Colon (tissue), 2 donors: ENCODE measurements around the gene SYNDIG1L.
"Not testable (repeated sequence)": the region's sequence is repeated elsewhere in the genome, so short reads cannot be mapped to it uniquely, and the experiment has no call there.

Experiments used
- FAIRE-seq: peaks from 2 replicates; lab custom pipeline; 2012; peaks lifted over from hg19 to GRCh38; lab: Jason Lieb, UNC
- donor health status: control.
- donor health status: control.

SYNDIG1L gene

GRCh38 chr14:74426202-74426582, at the start of gene SYNDIG1L:
TSS of gene SYNDIG1L (minus strand) at chr14:74426210. CDS start at chr14:74409744, 16,466 bp downstream.
- no peak for FAIRE-seq

GRCh38 chr14:74475678-74476077, 49.7 kb upstream of the SYNDIG1L start:
- FAIRE-seq = no peak

GRCh38 chr14:74474376-74474775, 48.4 kb upstream of the SYNDIG1L start:
- no peak for FAIRE-seq

- FAIRE-seq = no peak
Observed at GRCh38 chr14:74472601-74473000, 46.6 kb upstream of the SYNDIG1L start.

- no peak for FAIRE-seq
Observed at GRCh38 chr14:74469548-74470518, 43.8 kb upstream of the SYNDIG1L start.

- FAIRE-seq = no peak
Observed at GRCh38 chr14:74468513-74468912, 42.5 kb upstream of the SYNDIG1L start.

- FAIRE-seq = no peak
Observed at GRCh38 chr14:74465335-74465734, 39.3 kb upstream of the SYNDIG1L start.

- FAIRE-seq = no peak
Observed at GRCh38 chr14:74464785-74465184, 38.8 kb upstream of the SYNDIG1L start.

- FAIRE-seq = no peak
Observed at GRCh38 chr14:74463697-74464096, 37.7 kb upstream of the SYNDIG1L start.

GRCh38 chr14:74462993-74463392, 37.0 kb upstream of the SYNDIG1L start:
- FAIRE-seq = no peak

- no peak for FAIRE-seq
Observed at GRCh38 chr14:74459976-74460375, 34.0 kb upstream of the SYNDIG1L start.

- no peak for FAIRE-seq
Observed at GRCh38 chr14:74459289-74459946, 33.4 kb upstream of the SYNDIG1L start.

- FAIRE-seq = no peak
Observed at GRCh38 chr14:74457565-74457895, 31.5 kb upstream of the SYNDIG1L start.

- no peak for FAIRE-seq
Observed at GRCh38 chr14:74456684-74457564, 30.9 kb upstream of the SYNDIG1L start.

GRCh38 chr14:74454397-74454796, 28.4 kb upstream of the SYNDIG1L start:
- not testable (repeated sequence) for FAIRE-seq

GRCh38 chr14:74444866-74445265, 18.9 kb upstream of the SYNDIG1L start:
- FAIRE-seq = no peak

GRCh38 chr14:74442757-74443156, 16.7 kb upstream of the SYNDIG1L start:
- no peak for FAIRE-seq

GRCh38 chr14:74441113-74441512, 15.1 kb upstream of the SYNDIG1L start:
- no peak for FAIRE-seq

GRCh38 chr14:74438351-74438915, 12.4 kb upstream of the SYNDIG1L start:
- no peak for FAIRE-seq

- no peak for FAIRE-seq
Observed at GRCh38 chr14:74437496-74438053, 11.6 kb upstream of the SYNDIG1L start.

GRCh38 chr14:74434294-74434693, 8.3 kb upstream of the SYNDIG1L start:
- no peak for FAIRE-seq

GRCh38 chr14:74429991-74430390, 4.0 kb upstream of the SYNDIG1L start:
- FAIRE-seq = no peak
